Activated CD8-positive, alpha-beta T cell treated with anti-CD3 and anti-CD28 coated beads for 36 hours (primary cell): Measurements from ENCODE around the gene DACH1. TPM values are rescaled to one million over a fixed set of nuclear protein-coding genes. Genes with fewer than 3 reads are reported as not detected.

ENCODE experiments used
- ATAC-seq: fragments of 200-7000 bp; cut with Tn5 transposase; one replicate; pipeline ENCODE4 v1.10.0; 2021; ENCODE audit warnings: mild to moderate bottlenecking, moderate library complexity
- CTCF ChIA-PET: fragments of 350-600 bp; sonication (Branson Sonifier 250); formaldehyde crosslinking; loops from one replicate; lab custom pipeline; 2021; ENCODE audit warnings: antibody characterized with exemption; lab: Charles Lee
- POLR2A ChIA-PET: fragments of 350-600 bp; sonication (Branson Sonifier 250); formaldehyde crosslinking; loops from one replicate; lab custom pipeline; 2021; ENCODE audit warnings: antibody characterized with exemption; lab: Charles Lee
- DNase-seq: peaks from one replicate; pipeline ENCODE4 v3.0.0-alpha.2; 2020
- H3K27ac Mint-ChIP-seq: one replicate; pipeline ENCODE4 v1.8.0; 2021; ENCODE audit warnings: mild to moderate bottlenecking, mixed read lengths
- H3K27me3 Mint-ChIP-seq: one replicate; pipeline ENCODE4 v1.8.0; 2021; ENCODE audit warnings: mixed read lengths
- H3K36me3 Mint-ChIP-seq: one replicate; pipeline ENCODE4 v1.8.0; 2021; ENCODE audit warnings: low read depth, mixed read lengths
- H3K4me1 Mint-ChIP-seq: one replicate; pipeline ENCODE4 v1.8.0; 2021; ENCODE audit warnings: low read depth, mixed read lengths
- H3K4me3 Mint-ChIP-seq: one replicate; pipeline ENCODE4 v1.8.0; 2021; ENCODE audit warnings: mild to moderate bottlenecking, moderate library complexity, mixed read lengths
- H3K9me3 Mint-ChIP-seq: one replicate; pipeline ENCODE4 v1.8.0; 2021; ENCODE audit warnings: mixed read lengths
- CTCF ChIP-seq: fragments of 200-600 bp; IDR thresholded peaks from one replicate; pipeline ENCODE4 v1.8.0; 2022; ENCODE audit warnings: antibody characterized with exemption, mild to moderate bottlenecking
- intact Hi-C: fragments of 100-400 bp; cut with micrococcal nuclease; formaldehyde crosslinking; loops from one replicate; pipeline ENCODE4 v1.10.0; 2022
- total RNA-seq, 2 experiments: library from RNA; stranded (reverse); gene quantifications; one replicate each; pipeline ENCODE4 v1.2.3, GENCODE V29; 2021

The DACH1 gene
- total RNA-seq, 2 experiments from 2014 or later: not detected

GRCh38 chr13:71578048-71578447, 289.0 kb downstream of the DACH1 start:
- POLR2A ChIA-PET: no interaction called here
- CTCF ChIA-PET: no interaction called here
- TF ChIP-seq CTCF: no peak
- Mint-ChIP-seq H3K36me3 (no peaks in the 10 kb centered on the region), H3K4me1 (no peaks in the 10 kb centered on the region), H3K27ac (no peak overlapping the region), H3K4me3 (no peak overlapping the region), H3K9me3 (no peaks in the 10 kb centered on the region), H3K27me3 (no peaks in the 10 kb centered on the region)
- intact Hi-C loops: no loop called here
- DNase-seq: no peak
- ATAC-seq: no peak

GRCh38 chr13:71577127-71577526, 289.9 kb downstream of the DACH1 start:
- no peak for TF ChIP-seq CTCF
- ChIA-PET CTCF (no interaction called here), POLR2A (no interaction called here)
- Mint-ChIP-seq H3K9me3 (no peaks in the 10 kb centered on the region), H3K36me3 (no peaks in the 10 kb centered on the region), H3K4me3 (no peak overlapping the region), H3K4me1 (no peaks in the 10 kb centered on the region), H3K27me3 (no peaks in the 10 kb centered on the region), H3K27ac (no peak overlapping the region)
- ATAC-seq (no peak), DNase-seq (no peak)
- intact Hi-C loops: no loop called here

- H3K4me3 Mint-ChIP-seq: no peak overlapping the region
- intact Hi-C loops: no loop called here
- ChIA-PET POLR2A (no interaction called here), CTCF (no interaction called here)
- H3K4me1 Mint-ChIP-seq: no peaks in the 10 kb centered on the region
- ATAC-seq: no peak
- no peak overlapping the region for H3K27ac Mint-ChIP-seq
- no peaks in the 10 kb centered on the region for H3K36me3 Mint-ChIP-seq
- no peaks in the 10 kb centered on the region for H3K9me3 Mint-ChIP-seq
- DNase-seq: no peak
- H3K27me3 Mint-ChIP-seq: no peaks in the 10 kb centered on the region
- no peak for TF ChIP-seq CTCF
These were observed 290.4 kb downstream of the DACH1 start for GRCh38 chr13:71576571-71576970.

GRCh38 chr13:71546881-71547280, 320.1 kb downstream of the DACH1 start:
- ATAC-seq (no peak), DNase-seq (no peak)
- Mint-ChIP-seq H3K27ac (no peak overlapping the region), H3K4me1 (no peaks in the 10 kb centered on the region), H3K36me3 (no peaks in the 10 kb centered on the region), H3K27me3 (no peaks in the 10 kb centered on the region), H3K4me3 (no peak overlapping the region), H3K9me3 (no peaks in the 10 kb centered on the region)
- ChIA-PET CTCF (no interaction called here), POLR2A (no interaction called here)
- TF ChIP-seq CTCF: no peak
- intact Hi-C loops: no loop called here

- Mint-ChIP-seq H3K4me3 (no peak overlapping the region), H3K4me1 (no peaks in the 10 kb centered on the region), H3K27me3 (no peaks in the 10 kb centered on the region), H3K27ac (no peak overlapping the region), H3K36me3 (no peaks in the 10 kb centered on the region), H3K9me3 (no peaks in the 10 kb centered on the region)
- no peak for TF ChIP-seq CTCF
- intact Hi-C loops: no loop called here
- ChIA-PET POLR2A (no interaction called here), CTCF (no interaction called here)
- ATAC-seq: no peak
- DNase-seq: no peak
These were observed 326.9 kb downstream of the DACH1 start for GRCh38 chr13:71540098-71540497.
